Subcutaneous abdominal adipose tissue (tissue), 5 donors: ENCODE data around the gene CELF5.
"Not testable (repeated sequence)": the region's sequence is repeated elsewhere in the genome, so short reads cannot be mapped to it uniquely, and the experiment has no call there.

ENCODE experiments used
- H3K27ac ChIP-seq: one replicate; pipeline ENCODE4 v1.7.0; 2013; ENCODE audit warnings: low read depth, mild to moderate bottlenecking, inconsistent platforms, low read length, moderate library complexity
- H3K27me3 ChIP-seq, 5 donors: one replicate each; pipeline ENCODE4 v1.7.0; 2013; ENCODE audit warnings: low read length in 5 of 5, inconsistent platforms in 1 of 5; ENCODE audit not compliant: control insufficient read depth in 5 of 5, insufficient read depth in 4 of 5
- H3K36me3 ChIP-seq, 5 donors: one replicate each; pipeline ENCODE4 v1.7.0; 2013; ENCODE audit warnings: low read length in 5 of 5; ENCODE audit not compliant: control insufficient read depth in 5 of 5, insufficient read depth in 5 of 5
- H3K4me1 ChIP-seq, 5 donors: one replicate each; pipeline ENCODE4 v1.7.0; 2013; ENCODE audit warnings: low read length in 5 of 5, mild to moderate bottlenecking in 3 of 5, moderate library complexity in 1 of 5; ENCODE audit not compliant: control insufficient read depth in 5 of 5, insufficient read depth in 5 of 5
- H3K4me3 ChIP-seq, 5 donors: one replicate each; pipeline ENCODE4 v1.7.0; 2013; ENCODE audit warnings: low read length in 5 of 5, low read depth in 1 of 5
- H3K9ac ChIP-seq, 5 donors: one replicate each; pipeline ENCODE4 v1.7.0; 2013; ENCODE audit warnings: low read length in 5 of 5, mild to moderate bottlenecking in 4 of 5, moderate library complexity in 3 of 5
- H3K9me3 ChIP-seq, 5 donors: one replicate each; pipeline ENCODE4 v1.7.0; 2013; ENCODE audit warnings: low read length in 5 of 5; ENCODE audit not compliant: control insufficient read depth in 5 of 5
- donor health status: healthy.
- donor health status: healthy.
- donor health status: healthy.
- donor health status: healthy.
- donor health status: healthy.

The CELF5 gene

GRCh38 chr19:3227054-3227626 lies 2.7 kb downstream of the CELF5 start:
- no peaks in the 10 kb centered on the region for H3K9me3 ChIP-seq
- H3K4me3 ChIP-seq, result no peak overlapping the region
- H3K27ac ChIP-seq, result no peak overlapping the region
- H3K36me3 ChIP-seq, result no peaks in the 10 kb centered on the region
- no peak overlapping the region for H3K9ac ChIP-seq
- H3K27me3 ChIP-seq, result peaks cover 29 to 51% (median 41%) of the 10 kb centered on the region in 5 donors
- no peaks in the 10 kb centered on the region for H3K4me1 ChIP-seq

DNA sequence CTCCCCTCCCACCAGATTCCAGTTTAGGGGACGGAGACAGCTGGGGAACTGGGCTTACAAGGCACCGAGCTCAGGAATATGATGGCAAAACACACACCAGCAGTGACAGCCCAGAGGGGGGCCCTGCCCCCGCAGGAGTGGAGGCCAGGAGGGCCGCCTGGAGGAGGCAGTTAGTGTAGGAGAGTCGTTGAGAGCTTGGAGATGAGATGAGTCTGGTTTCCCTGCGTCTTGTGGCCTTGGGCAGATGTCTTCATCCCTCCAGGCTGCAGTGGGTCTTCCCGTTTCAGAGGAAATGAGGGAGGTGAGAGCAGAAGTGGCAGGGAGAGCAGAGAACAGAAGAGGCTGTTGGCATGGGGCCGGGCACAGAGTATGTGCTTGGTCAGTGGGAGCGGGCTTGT lies 4.9 kb downstream of the CELF5 start:
- Histone ChIP-seq H3K4me1 (no peaks in the 10 kb centered on the region), H3K9me3 (no peaks in the 10 kb centered on the region), H3K4me3 (no peak overlapping the region), H3K27ac (no peak overlapping the region), H3K27me3 (peaks cover 24 to 47% (median 40%) of the 10 kb centered on the region in 5 donors), H3K9ac (no peak overlapping the region), H3K36me3 (no peaks in the 10 kb centered on the region)

- H3K4me3 ChIP-seq, result no peak overlapping the region
- no peaks in the 10 kb centered on the region for H3K9me3 ChIP-seq
- H3K9ac ChIP-seq, result no peak overlapping the region
- H3K27ac ChIP-seq, result no peak overlapping the region
- peaks cover 24 to 51% (median 40%) of the 10 kb centered on the region in 5 donors for H3K27me3 ChIP-seq
- H3K36me3 ChIP-seq, result no peaks in the 10 kb centered on the region
- no peaks in the 10 kb centered on the region for H3K4me1 ChIP-seq
Measured at GRCh38 chr19:3229888-3230496, 5.5 kb downstream of the CELF5 start.

DNA sequence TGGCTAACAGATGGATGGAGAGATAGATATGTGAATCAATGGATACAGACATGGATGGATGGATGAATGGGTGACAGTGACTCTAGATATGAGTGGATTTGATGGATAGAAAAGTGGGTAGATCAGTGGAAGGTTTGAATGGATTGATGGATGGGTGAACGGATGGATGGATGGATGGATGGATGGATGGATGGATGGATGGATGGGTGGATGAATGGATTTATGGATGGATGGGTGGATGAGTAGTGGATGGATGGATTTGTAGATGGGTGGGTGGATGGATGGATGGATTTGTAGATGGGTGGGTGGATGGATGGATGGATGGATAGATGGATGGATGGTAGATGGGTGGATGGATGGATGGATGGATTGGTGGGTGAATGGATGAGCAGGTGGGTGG lies 6.8 kb downstream of the CELF5 start:
- Histone ChIP-seq H3K4me3 (no peak overlapping the region), H3K27ac (no peak overlapping the region), H3K9ac (no peak overlapping the region), H3K9me3 (no peaks in the 10 kb centered on the region), H3K36me3 (no peaks in the 10 kb centered on the region), H3K27me3 (peaks cover 24 to 46% (median 34%) of the 10 kb centered on the region in 5 donors), H3K4me1 (no peaks in the 10 kb centered on the region)

DNA sequence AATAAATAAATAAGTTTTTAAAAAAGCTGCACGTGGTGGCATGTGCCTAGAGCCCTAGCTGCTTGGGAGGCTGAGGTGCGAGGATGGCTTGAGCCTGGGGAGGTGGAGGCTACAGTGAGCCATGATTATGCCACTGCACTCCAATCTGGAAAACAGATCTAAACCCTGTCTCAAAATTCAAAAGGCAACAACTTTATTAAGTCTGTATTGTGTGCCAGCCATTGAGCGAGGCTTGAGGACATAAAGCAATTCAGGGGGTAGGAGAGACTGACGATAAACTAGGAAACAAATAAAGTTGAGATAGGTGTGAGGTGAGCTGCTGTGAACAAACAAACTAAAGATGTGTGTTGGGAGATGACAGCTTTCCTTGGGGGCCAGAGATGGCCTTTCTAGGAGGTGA lies 8.7 kb downstream of the CELF5 start:
- Histone ChIP-seq H3K4me1 (no peaks in the 10 kb centered on the region), H3K9me3 (no peaks in the 10 kb centered on the region), H3K4me3 (no peak overlapping the region), H3K36me3 (no peaks in the 10 kb centered on the region), H3K9ac (no peak overlapping the region), H3K27ac (no peak overlapping the region), H3K27me3 (peaks cover 11 to 32% (median 20%) of the 10 kb centered on the region in 5 donors)

DNA sequence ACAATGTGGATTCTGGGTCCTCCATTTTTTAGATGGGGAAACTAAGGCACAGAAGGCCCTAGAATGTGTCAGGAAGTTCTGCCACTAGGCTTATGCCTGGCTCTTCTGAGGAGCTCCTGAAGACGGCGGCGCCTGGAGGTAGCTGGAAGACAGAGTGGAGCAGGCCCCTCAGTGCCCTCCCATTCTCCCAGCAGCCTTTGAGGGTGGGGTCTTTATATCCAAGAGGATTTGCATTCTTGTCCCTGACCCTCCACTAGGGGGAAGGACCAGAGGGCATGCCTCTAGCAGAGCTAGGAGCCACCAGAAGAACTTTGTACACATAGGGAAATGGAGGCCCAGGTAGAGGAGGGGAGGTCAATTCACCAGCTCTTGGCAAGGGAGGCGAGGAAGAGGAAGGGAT lies 9.4 kb downstream of the CELF5 start:
- H3K36me3 ChIP-seq, result no peaks in the 10 kb centered on the region
- H3K4me3 ChIP-seq, result no peak overlapping the region

GRCh38 chr19:3234800-3235199 lies 10.3 kb downstream of the CELF5 start:
- Histone ChIP-seq H3K4me3 (no peak overlapping the region), H3K27me3 (peaks cover 2 to 20% (median 11%) of the 10 kb centered on the region in 5 donors), H3K9ac (no peak overlapping the region), H3K36me3 (no peaks in the 10 kb centered on the region), H3K27ac (no peak overlapping the region), H3K9me3 (no peaks in the 10 kb centered on the region), H3K4me1 (no peaks in the 10 kb centered on the region)

More for the DNA sequence above, 9.4 kb downstream of the CELF5 start:
- H3K27me3 ChIP-seq, result peaks cover 7 to 29% (median 18%) of the 10 kb centered on the region in 5 donors
- no peaks in the 10 kb centered on the region for H3K4me1 ChIP-seq
- no peak overlapping the region for H3K9ac ChIP-seq
- no peaks in the 10 kb centered on the region for H3K9me3 ChIP-seq
- H3K27ac ChIP-seq, result no peak overlapping the region

GRCh38 chr19:3235604-3236003 lies 11.1 kb downstream of the CELF5 start:
- H3K9ac ChIP-seq, H3K27ac ChIP-seq, H3K9me3 ChIP-seq, H3K4me1 ChIP-seq, H3K4me3 ChIP-seq, H3K36me3 ChIP-seq: not testable (repeated sequence)
- peaks cover 0 to 13% (median 5%) of the 10 kb centered on the region in 5 donors for H3K27me3 ChIP-seq

DNA sequence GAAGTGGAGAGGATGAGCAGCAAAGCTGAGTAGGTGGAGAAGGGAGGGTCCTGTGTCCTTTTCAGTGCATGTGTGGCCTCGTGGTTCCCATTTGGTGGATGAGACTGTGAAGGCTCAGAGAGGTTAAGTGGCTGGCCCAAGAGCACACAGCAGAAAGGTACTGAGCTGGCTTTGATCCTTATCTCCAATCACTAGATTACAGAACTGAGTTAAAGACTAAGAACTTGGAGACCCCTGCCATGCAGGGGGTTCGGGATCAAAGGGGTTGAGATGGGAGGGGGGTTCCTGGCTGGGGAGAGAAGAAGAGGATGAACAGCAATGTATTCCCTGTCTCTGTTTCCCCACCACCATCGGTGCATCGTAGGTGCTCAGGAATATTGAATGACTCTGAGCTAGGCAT lies 11.8 kb downstream of the CELF5 start:
- peaks cover 0 to 12% (median 5%) of the 10 kb centered on the region in 5 donors for H3K27me3 ChIP-seq
- no peak overlapping the region for H3K9ac ChIP-seq
- H3K27ac ChIP-seq, result no peak overlapping the region
- no peaks in the 10 kb centered on the region for H3K9me3 ChIP-seq
- H3K4me1 ChIP-seq, result no peaks in the 10 kb centered on the region
- no peak overlapping the region for H3K4me3 ChIP-seq
- no peaks in the 10 kb centered on the region for H3K36me3 ChIP-seq

GRCh38 chr19:3238066-3238561 lies 13.7 kb downstream of the CELF5 start:
- H3K27me3 ChIP-seq, result peaks cover 0 to 12% (median 5%) of the 10 kb centered on the region in 5 donors

More at GRCh38 chr19:3238066-3238561, 13.7 kb downstream of the CELF5 start:
- Histone ChIP-seq H3K27ac (no peak overlapping the region), H3K9ac (no peak overlapping the region), H3K4me1 (no peaks in the 10 kb centered on the region), H3K36me3 (no peaks in the 10 kb centered on the region), H3K9me3 (no peaks in the 10 kb centered on the region), H3K4me3 (no peak overlapping the region)
